Fibroblast of the aortic adventitia (primary cell): ENCODE data around the gene AGAP3. TPM values are rescaled to one million over a fixed set of nuclear protein-coding genes. Genes with fewer than 3 reads are reported as not detected.

Experiments
- DNase-seq: peaks from one replicate; pipeline ENCODE4 v3.0.0-alpha.2; 2010; ENCODE audit warnings: low read depth
- H3K4me3 ChIP-seq: 2 replicates; pipeline ENCODE4 v1.5.1; 2011; ENCODE audit warnings: low read depth, mild to moderate bottlenecking, control low read depth, low read length, moderate library complexity
- total RNA-seq: library from RNA; depleted of rRNA; stranded (reverse); fragments of >200 nt; gene quantifications from 2 replicates; pipeline ENCODE4 v1.2.3, GENCODE V29; 2012; ENCODE audit warnings: low replicate concordance
- TF ChIP-seq, protein P1 (sequence below): IDR thresholded peaks from 2 replicates; pipeline ENCODE4 v1.5.1; 2011; ENCODE audit warnings: mild to moderate bottlenecking, low read length, control low read depth, inconsistent platforms; ENCODE audit not compliant: insufficient read depth

Gene AGAP3
- total RNA-seq, 1 donor, result 50.2 TPM

DNA sequence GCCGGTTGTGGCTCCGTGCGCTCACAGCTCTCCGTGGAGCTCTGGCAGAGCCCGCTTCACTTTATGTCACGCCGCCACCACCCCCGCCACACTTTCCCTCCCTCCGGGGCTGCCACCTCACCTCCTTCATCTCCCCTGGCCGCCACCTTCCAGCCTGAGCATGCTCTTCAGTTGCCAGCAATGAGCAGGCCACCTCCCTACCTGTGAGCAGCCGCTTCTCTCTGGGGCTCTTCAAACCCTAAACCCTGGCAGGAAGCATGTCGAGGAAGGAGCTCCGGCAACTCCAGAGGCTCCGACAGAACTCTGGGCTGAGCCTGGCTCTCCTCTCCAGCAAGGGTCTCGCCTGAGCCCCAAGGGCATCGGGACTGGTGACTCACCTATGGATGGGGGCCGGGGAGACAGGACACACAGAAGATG, 44.5 kb downstream of the AGAP3 start:
- no peak for DNase-seq
- TF ChIP-seq, protein P1, sequence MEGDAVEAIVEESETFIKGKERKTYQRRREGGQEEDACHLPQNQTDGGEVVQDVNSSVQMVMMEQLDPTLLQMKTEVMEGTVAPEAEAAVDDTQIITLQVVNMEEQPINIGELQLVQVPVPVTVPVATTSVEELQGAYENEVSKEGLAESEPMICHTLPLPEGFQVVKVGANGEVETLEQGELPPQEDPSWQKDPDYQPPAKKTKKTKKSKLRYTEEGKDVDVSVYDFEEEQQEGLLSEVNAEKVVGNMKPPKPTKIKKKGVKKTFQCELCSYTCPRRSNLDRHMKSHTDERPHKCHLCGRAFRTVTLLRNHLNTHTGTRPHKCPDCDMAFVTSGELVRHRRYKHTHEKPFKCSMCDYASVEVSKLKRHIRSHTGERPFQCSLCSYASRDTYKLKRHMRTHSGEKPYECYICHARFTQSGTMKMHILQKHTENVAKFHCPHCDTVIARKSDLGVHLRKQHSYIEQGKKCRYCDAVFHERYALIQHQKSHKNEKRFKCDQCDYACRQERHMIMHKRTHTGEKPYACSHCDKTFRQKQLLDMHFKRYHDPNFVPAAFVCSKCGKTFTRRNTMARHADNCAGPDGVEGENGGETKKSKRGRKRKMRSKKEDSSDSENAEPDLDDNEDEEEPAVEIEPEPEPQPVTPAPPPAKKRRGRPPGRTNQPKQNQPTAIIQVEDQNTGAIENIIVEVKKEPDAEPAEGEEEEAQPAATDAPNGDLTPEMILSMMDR, result no peak
- H3K4me3 ChIP-seq, result no peak overlapping the region

DNA sequence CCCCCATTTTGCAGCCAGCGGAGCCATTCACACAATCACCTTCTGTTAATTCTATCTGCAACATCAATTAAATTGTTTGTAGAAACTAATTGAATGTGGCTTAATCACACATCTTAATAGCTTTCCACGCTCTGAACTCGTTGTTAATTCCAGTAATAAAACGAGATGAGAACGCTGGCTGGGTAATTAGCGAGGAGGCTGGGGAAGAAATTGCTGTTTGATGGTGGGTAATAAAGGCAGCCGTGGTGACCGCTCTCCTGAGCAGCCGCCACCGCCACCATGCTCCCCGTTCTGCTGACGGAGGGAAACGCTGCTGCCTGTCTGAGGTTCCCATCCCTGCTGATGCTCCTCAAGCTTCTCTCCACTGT, 44.9 kb downstream of the AGAP3 start:
- TF ChIP-seq, protein P1, result no peak
- H3K4me3 ChIP-seq, result no peak overlapping the region
- no peak for DNase-seq

DNA sequence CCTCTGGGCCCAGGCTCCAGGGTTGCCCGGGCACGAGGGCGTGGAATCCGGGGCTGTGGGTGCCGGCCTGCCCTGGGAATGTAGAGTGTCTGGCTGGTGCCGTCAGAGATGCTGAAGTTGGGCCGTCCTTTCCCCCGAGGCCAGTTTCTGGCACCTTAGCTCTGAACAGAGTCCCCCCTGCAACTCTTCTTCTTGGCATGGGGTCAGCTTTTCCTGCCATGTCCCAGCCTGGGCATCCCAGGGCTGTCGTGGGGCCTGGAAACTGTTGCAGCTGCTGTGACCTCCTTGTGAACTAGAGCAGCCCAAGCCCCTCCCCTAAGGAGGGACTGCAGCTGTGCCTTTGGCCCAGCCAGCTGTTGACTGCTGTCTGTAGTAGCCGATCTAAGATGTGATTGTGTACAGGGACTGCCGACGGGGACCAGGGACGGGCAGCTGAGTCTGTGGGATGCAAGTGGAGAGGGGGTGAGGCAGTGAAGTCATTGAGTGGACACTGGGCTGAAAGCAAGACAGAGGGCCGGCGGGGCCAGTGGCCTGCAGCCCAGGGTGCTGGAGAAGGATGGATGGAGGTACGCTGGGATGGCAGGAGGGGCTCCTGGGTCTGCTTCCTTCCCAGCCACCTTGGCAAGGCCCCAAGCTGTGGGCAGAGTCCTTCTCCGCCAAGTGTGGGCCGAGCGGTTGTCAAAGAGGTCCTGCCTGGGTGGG, 45.5 kb downstream of the AGAP3 start:
- no peak for DNase-seq
- TF ChIP-seq, protein P1, result no peak
- no peak overlapping the region for H3K4me3 ChIP-seq

DNA sequence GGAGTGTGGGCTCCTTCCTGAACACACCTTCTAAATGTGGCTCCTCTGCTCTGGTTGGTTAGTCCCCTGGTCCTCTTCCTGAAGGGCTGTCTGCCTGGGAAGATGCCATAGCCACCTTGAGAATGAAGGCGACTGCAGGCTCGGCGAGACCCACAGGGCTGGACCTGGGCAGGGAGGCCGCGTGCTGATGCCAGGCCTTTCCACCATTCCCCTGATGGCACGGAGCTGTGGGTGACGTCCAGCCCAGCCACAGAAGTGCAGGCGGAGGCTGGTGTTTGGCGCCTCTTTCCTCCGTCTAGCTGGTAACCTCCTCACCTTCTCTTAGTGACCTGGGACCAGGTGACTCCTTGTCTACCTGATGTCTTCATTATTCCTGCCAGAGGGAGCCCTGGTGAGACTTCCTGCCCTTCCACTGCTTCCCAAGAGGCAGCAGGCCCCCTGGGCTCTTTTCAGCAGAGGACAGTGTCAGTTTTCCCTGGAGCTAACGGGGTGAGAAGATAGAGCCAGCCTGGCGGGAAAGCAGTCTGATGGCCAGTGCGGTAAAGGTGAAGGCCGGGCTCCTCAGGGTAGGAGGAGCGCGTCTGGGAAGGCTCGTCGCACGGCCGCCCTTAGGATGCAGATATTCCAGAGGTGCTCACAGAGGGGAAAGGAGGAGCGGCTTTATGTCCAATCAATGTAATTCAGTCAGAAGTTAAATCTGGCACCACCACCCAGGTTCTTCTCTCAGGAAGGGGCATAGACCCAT, 46.4 kb downstream of the AGAP3 start:
- DNase-seq, result no peak
- TF ChIP-seq, protein P1, result no peak

DNA sequence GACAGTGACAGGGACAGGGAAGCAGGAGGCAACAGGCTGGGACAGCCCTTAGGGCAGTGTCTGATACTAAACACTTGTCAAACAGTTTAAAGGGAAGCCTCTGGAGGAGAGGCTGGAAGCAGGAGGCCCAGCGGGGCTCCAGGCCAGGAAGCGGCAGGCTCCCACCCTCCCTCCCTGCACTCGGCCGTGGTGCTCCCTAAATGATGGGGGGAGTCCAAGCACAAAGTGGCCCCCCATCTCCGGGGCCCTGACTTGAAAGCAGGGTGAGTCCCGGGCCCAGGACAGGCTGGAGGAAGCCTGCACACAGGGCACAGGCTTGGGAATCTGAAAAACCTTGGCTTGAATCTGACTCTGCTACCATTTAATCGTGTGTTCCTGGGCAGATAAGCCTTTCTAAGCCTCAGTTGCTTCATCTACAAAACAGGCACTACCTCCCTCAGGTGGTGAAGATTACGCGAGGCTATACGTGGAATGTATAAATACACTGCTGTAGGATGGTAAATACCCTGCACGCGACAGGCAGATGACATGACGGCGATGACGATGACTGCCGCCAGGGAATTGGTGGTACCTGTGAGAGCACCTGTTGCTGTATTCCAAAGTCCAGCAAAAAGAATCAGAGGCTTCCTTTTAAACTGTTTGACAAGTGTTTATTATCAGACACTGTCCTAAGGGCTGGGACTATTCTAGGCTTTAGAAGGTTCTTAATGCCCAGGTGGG, 47.2 kb downstream of the AGAP3 start:
- TF ChIP-seq, protein P1, result no peak
- DNase-seq, result no peak
- no peak overlapping the region for H3K4me3 ChIP-seq

More for the DNA sequence above, 46.4 kb downstream of the AGAP3 start:
- H3K4me3 ChIP-seq, result no peak overlapping the region

DNA sequence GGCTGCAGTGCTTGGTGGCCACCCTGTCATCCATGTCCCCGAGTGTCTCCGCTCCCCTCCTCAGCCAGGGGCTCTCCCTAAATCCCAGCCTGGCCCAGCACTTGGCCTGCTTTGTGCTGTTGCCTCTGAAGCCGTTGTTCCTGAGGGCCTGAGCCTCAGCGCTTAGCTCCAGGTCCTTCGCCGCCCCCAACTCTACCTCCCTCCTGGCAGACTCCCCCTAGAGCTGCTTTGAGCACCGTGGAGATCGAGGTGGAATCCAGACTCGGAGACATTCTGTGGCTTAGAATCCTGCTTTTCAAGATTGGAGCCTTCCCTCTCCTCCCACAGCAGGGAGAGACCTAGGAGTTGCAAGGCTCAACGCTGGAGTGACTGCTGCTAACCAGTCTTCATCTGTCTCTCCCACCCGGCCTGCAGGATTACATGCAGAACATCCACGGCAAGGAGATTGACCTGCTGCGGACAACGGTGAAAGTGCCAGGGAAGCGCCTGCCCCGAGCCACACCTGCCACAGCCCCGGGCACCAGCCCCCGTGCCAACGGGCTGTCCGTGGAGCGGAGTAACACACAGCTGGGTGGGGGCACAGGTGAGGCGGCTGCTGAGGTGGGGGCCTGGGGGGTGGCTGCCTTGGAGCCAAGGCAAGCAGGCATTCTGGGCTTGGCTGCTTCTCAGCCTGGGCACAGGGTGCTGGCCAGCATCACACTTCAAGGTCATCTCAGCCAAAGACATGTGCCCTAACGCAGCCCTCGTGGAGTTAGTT, 47.9 kb downstream of the AGAP3 start:
- no peak for DNase-seq
- no peak overlapping the region for H3K4me3 ChIP-seq
- TF ChIP-seq, protein P1, result no peak
